Aorta (tissue), 5 donors: ENCODE results near the gene SEMA3G. TPM values are rescaled to one million over a fixed set of nuclear protein-coding genes. Genes with fewer than 3 reads are reported as not detected.

Experiments
- ATAC-seq: fragments of 200-7000 bp; cut with Tn5 transposase; one replicate; pipeline ENCODE4 v1.9.1; 2022; ENCODE audit warnings: moderate library complexity; ENCODE audit not compliant: low FRiP score
- DNase-seq, 2 donors: peaks; one replicate each; pipeline ENCODE4 v3.0.0-alpha.2; 2020
- H3K27ac ChIP-seq, 2 donors: one replicate each; pipeline ENCODE4 v1.5.1; 2013; ENCODE audit warnings: low read length in 2 of 2, mild to moderate bottlenecking in 2 of 2, moderate library complexity in 2 of 2, control low read depth in 1 of 2, inconsistent platforms in 1 of 2, low read depth in 1 of 2
- H3K27me3 ChIP-seq, 2 donors: one replicate each; pipeline ENCODE4 v1.6.1; 2013; ENCODE audit warnings: control low read depth in 1 of 2, low read length in 1 of 2, mild to moderate bottlenecking in 1 of 2, moderate library complexity in 1 of 2; ENCODE audit not compliant: insufficient read depth in 2 of 2, control insufficient read depth in 1 of 2
- H3K36me3 ChIP-seq, 2 donors: one replicate each; pipeline ENCODE4 v1.6.1; 2013; ENCODE audit warnings: control low read depth in 1 of 2, low read length in 1 of 2, mild to moderate bottlenecking in 1 of 2; ENCODE audit not compliant: insufficient read depth in 2 of 2, control insufficient read depth in 1 of 2
- H3K4me1 ChIP-seq, 2 donors: one replicate each; pipeline ENCODE4 v1.6.1; 2013; ENCODE audit warnings: low read length in 2 of 2, control low read depth in 1 of 2, mild to moderate bottlenecking in 1 of 2, moderate library complexity in 1 of 2; ENCODE audit not compliant: insufficient read depth in 2 of 2, control insufficient read depth in 1 of 2
- H3K4me3 ChIP-seq, 2 donors: one replicate each; pipeline ENCODE4 v1.5.1; 2013; ENCODE audit warnings: low read length in 2 of 2, control low read depth in 1 of 2, mild to moderate bottlenecking in 1 of 2
- H3K9me3 ChIP-seq: one replicate; pipeline ENCODE4 v1.6.1; 2013; ENCODE audit warnings: mild to moderate bottlenecking, low read length; ENCODE audit not compliant: control insufficient read depth
- WGBS, 2 donors: extraction: QIAGEN DNeasy Blood & Tissue Kit; methylation state at CpG; one replicate each; pipeline ENCODE4 v1.1.7; 2013; 5-methylcytosine and 5-hydroxymethylcytosine counted together
- intact Hi-C, 2 donors: fragments of 100-400 bp; cut with DNase I; formaldehyde crosslinking; loops; one replicate each; pipeline versions ENCODE4 v1.14.2 to v1.15.0; 2022
- polyA plus RNA-seq, 2 donors: library from polyadenylated mRNA; stranded (reverse); fragments of 200-250 nt; gene quantifications; one replicate each; pipeline ENCODE4 v1.2.3, GENCODE V29; 2013
- total RNA-seq, 2 donors: library from RNA; stranded (reverse); fragmentation: NEBNext Ultra II Directional; extraction: Animal tissue kit (Norgen Biotek cat#: 25700); gene quantifications; one replicate each; pipeline ENCODE4 v1.2.1, GENCODE V29; 2021
- donor health status: healthy with polysubstance abuse.
- donor health status: Bipolar disorder and iron deficiency.
- donor health status: DM: no; HTN: no; CAD: no.
- donor health status: DM: no; HTN: no; CAD: no.
- donor health status: DM: yes; HTN: yes; CAD: no.

SEMA3G gene
- total and polyA plus RNA-seq, 4 donors: 0.26 to 23.8 (median 12.5) TPM; not detected in 1

DNA sequence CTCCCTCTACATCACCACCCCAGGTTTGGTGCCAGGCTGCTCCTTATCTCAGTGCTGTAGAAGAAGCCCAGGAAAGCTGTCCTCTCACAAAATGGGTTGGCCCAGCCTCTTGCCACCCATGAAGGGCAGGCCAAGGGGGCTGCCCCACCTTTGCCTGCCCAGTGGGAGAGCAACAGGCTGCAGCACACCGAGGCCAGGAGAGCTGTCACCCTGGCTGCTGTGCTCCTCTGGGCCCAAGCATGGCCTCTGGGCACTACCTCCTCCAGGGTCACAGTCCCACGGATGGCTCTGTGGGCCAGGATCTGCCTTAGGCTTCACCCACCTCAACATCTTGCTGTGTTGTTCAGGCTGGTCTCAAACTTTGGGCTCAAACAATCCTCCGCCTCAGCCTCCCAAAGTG is 43.8 kb upstream of the SEMA3G start:
- H3K9me3 ChIP-seq: no peaks in the 10 kb centered on the region
- intact Hi-C loops: loop anchor here in 1 of 2 donors (5.0 kb wide), 1 partner anchor 39 kb away; no protein-coding TSS in a partner anchor
- no peaks in the 10 kb centered on the region for H3K27me3 ChIP-seq
- H3K36me3 ChIP-seq: peaks cover 0 to 2% of the 10 kb centered on the region in 2 donors
- no peak for ATAC-seq
- WGBS, 2 donors: 87 to 89% methylated on average over 3 of the region's 3 CpGs
- no peak for DNase-seq
- no peak overlapping the region for H3K4me3 ChIP-seq
- no peaks in the 10 kb centered on the region for H3K4me1 ChIP-seq
- H3K27ac ChIP-seq: no peak overlapping the region

DNA sequence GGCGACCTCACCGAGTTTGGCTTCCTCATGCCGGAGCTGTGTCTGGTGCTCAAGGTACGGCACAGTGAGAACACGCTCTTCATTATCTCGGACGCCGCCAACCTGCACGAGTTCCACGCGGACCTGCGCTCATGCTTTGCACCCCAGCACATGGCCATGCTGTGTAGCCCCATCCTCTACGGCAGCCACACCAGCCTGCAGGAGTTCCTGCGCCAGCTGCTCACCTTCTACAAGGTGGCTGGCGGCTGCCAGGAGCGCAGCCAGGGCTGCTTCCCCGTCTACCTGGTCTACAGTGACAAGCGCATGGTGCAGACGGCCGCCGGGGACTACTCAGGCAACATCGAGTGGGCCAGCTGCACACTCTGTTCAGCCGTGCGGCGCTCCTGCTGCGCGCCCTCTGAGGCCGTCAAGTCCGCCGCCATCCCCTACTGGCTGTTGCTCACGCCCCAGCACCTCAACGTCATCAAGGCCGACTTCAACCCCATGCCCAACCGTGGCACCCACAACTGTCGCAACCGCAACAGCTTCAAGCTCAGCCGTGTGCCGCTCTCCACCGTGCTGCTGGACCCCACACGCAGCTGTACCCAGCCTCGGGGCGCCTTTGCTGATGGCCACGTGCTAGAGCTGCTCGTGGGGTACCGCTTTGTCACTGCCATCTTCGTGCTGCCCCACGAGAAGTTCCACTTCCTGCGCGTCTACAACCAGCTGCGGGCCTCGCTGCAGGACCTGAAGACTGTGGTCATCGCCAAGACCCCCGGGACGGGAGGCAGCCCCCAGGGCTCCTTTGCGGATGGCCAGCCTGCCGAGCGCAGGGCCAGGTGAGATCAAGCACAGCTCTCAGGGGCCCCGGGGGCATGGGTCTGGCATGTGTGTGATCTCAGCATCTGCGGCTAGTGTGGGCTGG is 43.1 kb upstream of the SEMA3G start:
- no peaks in the 10 kb centered on the region for H3K4me1 ChIP-seq
- intact Hi-C loops: loop anchor here in 1 of 2 donors (5.0 kb wide), 1 partner anchor 39 kb away; no protein-coding TSS in a partner anchor
- WGBS, 2 donors: 95 to 96% methylated on average over 59 of the region's 59 CpGs

DNA sequence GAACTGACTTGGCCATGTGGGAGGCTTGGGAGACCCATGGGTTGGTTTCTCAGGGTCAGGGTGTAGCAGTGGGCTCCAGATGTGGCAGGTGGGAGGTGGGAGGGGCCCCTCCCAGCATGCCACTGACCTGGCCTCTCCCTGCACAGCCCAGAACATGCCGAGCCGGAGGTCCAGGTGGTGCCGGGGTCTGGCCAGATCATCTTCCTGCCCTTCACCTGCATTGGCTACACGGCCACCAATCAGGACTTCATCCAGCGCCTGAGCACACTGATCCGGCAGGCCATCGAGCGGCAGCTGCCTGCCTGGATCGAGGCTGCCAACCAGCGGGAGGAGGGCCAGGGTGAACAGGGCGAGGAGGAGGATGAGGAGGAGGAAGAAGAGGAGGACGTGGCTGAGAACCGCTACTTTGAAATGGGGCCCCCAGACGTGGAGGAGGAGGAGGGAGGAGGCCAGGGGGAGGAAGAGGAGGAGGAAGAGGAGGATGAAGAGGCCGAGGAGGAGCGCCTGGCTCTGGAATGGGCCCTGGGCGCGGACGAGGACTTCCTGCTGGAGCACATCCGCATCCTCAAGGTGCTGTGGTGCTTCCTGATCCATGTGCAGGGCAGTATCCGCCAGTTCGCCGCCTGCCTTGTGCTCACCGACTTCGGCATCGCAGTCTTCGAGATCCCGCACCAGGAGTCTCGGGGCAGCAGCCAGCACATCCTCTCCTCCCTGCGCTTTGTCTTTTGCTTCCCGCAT is 42.3 kb upstream of the SEMA3G start:
- DNase-seq (no peak), ATAC-seq (no peak)
- H3K27ac ChIP-seq: no peak overlapping the region
- WGBS, 2 donors: 92 to 93% methylated on average over 31 of the region's 31 CpGs
- intact Hi-C loops: loop anchor here in 1 of 2 donors (5.0 kb wide), 1 partner anchor 40 kb away; no protein-coding TSS in a partner anchor
- H3K36me3 ChIP-seq: peaks cover 0 to 1% of the 10 kb centered on the region in 2 donors
- no peaks in the 10 kb centered on the region for H3K27me3 ChIP-seq
- H3K9me3 ChIP-seq: no peaks in the 10 kb centered on the region
- H3K4me1 ChIP-seq: no peaks in the 10 kb centered on the region
- no peak overlapping the region for H3K4me3 ChIP-seq

More for the DNA sequence above, 43.1 kb upstream of the SEMA3G start:
- no peak for ATAC-seq
- H3K27me3 ChIP-seq: no peaks in the 10 kb centered on the region
- DNase-seq: no peak
- no peaks in the 10 kb centered on the region for H3K9me3 ChIP-seq
- peaks cover 0 to 2% of the 10 kb centered on the region in 2 donors for H3K36me3 ChIP-seq
- no peak overlapping the region for H3K27ac ChIP-seq
- H3K4me3 ChIP-seq: no peak overlapping the region

DNA sequence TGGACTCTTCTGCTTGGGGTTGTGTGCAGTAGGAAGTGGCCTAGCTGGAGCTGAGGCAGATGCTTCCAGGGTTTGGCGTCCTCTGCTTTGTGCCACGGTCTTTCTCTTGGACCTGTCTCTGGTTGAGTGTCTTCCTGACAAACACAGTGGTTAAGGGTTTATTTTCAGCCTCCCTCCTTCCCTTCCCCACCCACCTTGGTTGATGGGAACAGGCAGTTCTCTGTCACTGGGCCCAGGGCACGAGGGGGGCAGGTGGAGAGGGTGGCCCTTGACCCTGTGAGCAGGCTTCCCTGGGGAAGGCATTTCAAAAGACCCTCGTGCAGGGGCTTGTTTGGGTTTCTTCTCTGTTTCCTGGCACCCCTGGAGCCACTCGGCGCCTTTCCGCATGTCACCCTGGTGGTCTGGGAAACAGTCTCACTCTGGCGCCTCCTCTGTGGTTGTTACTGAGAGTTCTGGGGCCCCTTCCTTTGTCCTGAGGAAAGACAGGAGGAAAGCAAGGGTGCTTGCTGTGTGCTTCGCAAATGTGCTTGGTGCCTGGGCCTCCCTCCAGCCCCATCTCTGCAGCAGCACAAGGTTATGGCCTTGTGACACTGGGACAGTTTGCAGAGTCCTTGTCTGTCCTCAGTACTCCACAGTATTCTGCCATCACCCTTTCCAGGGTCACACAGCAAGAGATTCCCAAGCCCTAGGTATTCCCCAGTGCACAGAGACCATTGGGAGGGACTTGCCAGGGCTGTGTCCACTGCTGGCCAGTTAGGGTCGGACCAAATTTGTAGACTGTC is 40.0 kb upstream of the SEMA3G start:
- H3K9me3 ChIP-seq: no peaks in the 10 kb centered on the region
- ATAC-seq (no peak), DNase-seq (no peak)
- intact Hi-C loops: loop anchor here in 1 of 2 donors (5.0 kb wide), 1 partner anchor 42 kb away; no protein-coding TSS in a partner anchor
- no peaks in the 10 kb centered on the region for H3K36me3 ChIP-seq
- H3K4me1 ChIP-seq: no peaks in the 10 kb centered on the region
- peak overlapping the region in 1 of 2 donors; percentile 0 for H3K27ac ChIP-seq
- H3K4me3 ChIP-seq: no peak overlapping the region
- H3K27me3 ChIP-seq: no peaks in the 10 kb centered on the region
- 82 to 83% methylated on average over 10 of the region's 10 CpGs for WGBS, 2 donors

DNA sequence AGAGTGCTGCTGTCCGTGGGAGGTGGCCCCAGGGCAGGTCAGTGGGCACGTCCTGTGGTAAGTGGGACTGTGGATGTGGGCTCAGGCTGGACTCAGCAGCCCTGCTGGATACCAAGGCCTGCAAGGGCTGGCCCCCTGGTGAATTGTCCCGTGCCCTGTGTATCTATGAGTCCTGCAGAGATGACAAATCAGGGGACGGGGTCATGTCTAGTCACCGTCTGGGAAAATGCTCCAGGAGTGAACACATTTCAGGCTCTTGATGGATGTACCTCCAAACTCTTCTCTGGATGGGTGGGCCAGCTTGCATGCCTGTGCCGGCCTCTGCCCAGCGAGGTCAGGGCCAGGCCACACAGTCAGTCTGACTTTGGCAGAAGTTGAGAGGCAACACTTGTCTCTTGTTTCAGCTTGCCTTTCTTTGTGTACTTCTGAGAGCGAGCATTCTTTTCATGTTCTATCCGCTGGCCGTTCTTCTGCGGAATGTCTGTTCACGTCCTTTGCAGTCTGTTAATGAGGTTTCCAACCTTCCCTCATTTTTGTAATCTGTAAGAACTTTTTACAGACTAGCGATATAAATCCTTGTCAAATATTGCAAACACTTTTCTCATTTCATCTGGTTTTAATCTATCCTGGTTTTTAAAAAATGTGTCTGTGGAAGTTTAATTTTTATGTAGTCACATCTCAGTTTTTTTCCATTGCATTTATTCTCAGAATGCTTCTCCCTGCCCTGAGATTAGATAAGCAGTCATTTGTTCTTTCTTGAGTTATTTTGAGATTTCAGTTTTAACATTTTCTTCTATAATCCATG is 38.9 kb upstream of the SEMA3G start:
- WGBS, 2 donors: 36 to 41% methylated on average over 13 of the region's 13 CpGs
- no peaks in the 10 kb centered on the region for H3K4me1 ChIP-seq
- intact Hi-C loops: no loop called here
- H3K9me3 ChIP-seq: no peaks in the 10 kb centered on the region
- DNase-seq: peak in 1 of 2 donors; percentile 63
- no peaks in the 10 kb centered on the region for H3K27me3 ChIP-seq
- peak overlapping the region in 1 of 2 donors; percentile 19 for H3K27ac ChIP-seq
- ATAC-seq: no peak
- peaks cover 0 to 4% of the 10 kb centered on the region in 2 donors for H3K36me3 ChIP-seq
- no peak overlapping the region for H3K4me3 ChIP-seq

DNA sequence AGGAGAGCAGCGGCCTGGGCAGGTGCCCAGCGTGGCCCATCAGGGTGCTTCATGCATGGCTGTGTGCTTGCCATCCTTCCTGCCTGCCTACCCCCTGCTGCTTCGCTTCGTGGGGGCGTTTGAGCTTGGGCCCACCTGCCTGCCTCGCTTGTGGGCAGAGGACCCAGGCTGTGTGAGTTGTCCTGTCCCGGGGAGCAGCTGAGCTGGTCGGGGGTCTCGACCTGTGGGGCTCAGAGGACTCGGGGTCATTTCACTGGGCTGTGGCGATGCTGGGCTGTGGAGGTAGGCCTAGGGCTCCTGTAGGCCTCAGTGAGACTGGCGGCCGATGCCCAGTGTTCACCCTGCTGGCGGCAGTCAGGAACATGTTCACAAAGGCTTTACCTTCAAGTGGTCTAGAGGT is 38.2 kb upstream of the SEMA3G start:
- Histone ChIP-seq H3K27ac (peak overlapping the region in 1 of 2 donors; percentile 2), H3K36me3 (peaks cover 0 to 7% of the 10 kb centered on the region in 2 donors), H3K4me3 (no peak overlapping the region), H3K4me1 (no peaks in the 10 kb centered on the region), H3K9me3 (no peaks in the 10 kb centered on the region), H3K27me3 (no peaks in the 10 kb centered on the region)
- intact Hi-C loops: no loop called here
- DNase-seq (peak in 1 of 2 donors; percentile 42), ATAC-seq (no peak)
- 87 to 88% methylated on average over 14 of the region's 14 CpGs for WGBS, 2 donors

DNA sequence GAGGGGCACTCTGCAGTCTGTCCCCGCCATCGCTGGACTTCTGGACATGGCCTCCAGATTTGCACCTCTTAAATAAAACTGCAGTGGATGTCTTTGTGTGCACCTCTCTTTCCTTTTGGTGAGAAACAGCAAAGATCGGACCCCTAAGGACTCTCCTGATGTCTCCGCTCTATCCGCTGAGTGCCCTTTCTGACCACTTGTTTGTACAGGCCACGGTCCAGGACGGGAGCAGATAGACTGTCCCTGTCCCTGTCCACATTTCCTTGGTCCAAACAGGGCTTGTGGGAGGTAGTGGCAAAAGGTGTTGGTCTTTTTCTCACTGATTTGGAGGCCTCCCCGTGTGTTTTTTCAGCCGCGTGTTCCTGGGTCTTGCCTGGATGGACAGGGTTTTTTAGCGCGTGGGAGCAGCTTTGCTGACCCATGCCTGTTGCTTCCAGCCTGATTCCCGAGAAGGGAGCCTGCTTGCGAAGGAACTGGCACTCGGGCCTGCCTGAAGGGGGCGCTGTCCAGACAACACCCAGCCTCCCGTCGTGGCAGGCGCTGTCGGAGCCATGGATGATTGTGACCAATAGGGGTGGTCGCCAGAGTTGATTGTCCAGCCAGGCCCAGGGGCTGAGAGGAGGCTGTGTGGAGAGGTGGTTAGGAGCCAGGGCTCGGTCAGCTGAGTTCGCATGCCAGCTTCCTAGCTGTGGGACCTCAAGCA is 37.1 kb upstream of the SEMA3G start:
- no peak for ATAC-seq
- no peaks in the 10 kb centered on the region for H3K9me3 ChIP-seq
- H3K27ac ChIP-seq: no peak overlapping the region
- intact Hi-C loops: no loop called here
- H3K4me3 ChIP-seq: no peak overlapping the region
- no peak for DNase-seq
- 84% methylated on average over 23 of the region's 23 CpGs for WGBS, 2 donors
- H3K27me3 ChIP-seq: no peaks in the 10 kb centered on the region
- H3K4me1 ChIP-seq: no peaks in the 10 kb centered on the region
- H3K36me3 ChIP-seq: peaks cover 0 to 7% of the 10 kb centered on the region in 2 donors
